Cardiac muscle cell (in vitro differentiated cells and primary cell): ENCODE measurements around the gene ELL. TPM values are rescaled to one million over a fixed set of nuclear protein-coding genes. Genes with fewer than 3 reads are reported as not detected.
A peak's percentile ranks its signal among the peaks of the same experiment; 100 is the strongest.

Experiments
- DNase-seq, 2 donors: peaks; one replicate each; pipeline versions ENCODE4 v3.0.0 to v3.0.0-alpha.2; 2010 to 2017; ENCODE audit warnings: low read depth in 1 of 2, low spot score in 1 of 2
- H3K27ac ChIP-seq: fragments of 200-600 bp; sonication (generic); 2 replicates; pipeline ENCODE4 v1.5.1; 2016
- H3K27me3 ChIP-seq: fragments of 200-600 bp; sonication (generic); 2 replicates; pipeline ENCODE4 v1.6.0; 2016; ENCODE audit warnings: control low read depth
- H3K36me3 ChIP-seq: fragments of 200-600 bp; sonication (generic); 2 replicates; pipeline ENCODE4 v1.5.1; 2016; ENCODE audit warnings: control low read depth
- H3K4me1 ChIP-seq: fragments of 200-600 bp; sonication (generic); 2 replicates; pipeline ENCODE4 v1.8.1; 2017; ENCODE audit warnings: low read depth, mild to moderate bottlenecking, mixed run types
- H3K4me3 ChIP-seq: fragments of 200-600 bp; sonication (generic); 2 replicates; pipeline ENCODE4 v1.5.1; 2016; ENCODE audit warnings: mild to moderate bottlenecking
- H3K9me3 ChIP-seq: fragments of 200-600 bp; sonication (generic); 2 replicates; pipeline ENCODE4 v1.5.1; 2017; ENCODE audit warnings: low read depth, mild to moderate bottlenecking, control low read depth
- polyA plus RNA-seq: library from polyadenylated mRNA; unstranded; fragments of >200 nt; fragmentation: Nextera tagmentation; extraction: Ambion mirVana; gene quantifications from 2 replicates; pipeline ENCODE4 v1.2.1, GENCODE V29; 2016
- total RNA-seq: library from RNA; depleted of rRNA; stranded (reverse); fragments of >200 nt; gene quantifications from 2 replicates; pipeline ENCODE4 v1.2.3, GENCODE V29; 2016
- TF ChIP-seq, protein P1 (sequence below): IDR thresholded peaks from 2 replicates; pipeline ENCODE4 v1.5.1; 2012; ENCODE audit warnings: low read depth, mild to moderate bottlenecking, low read length

The ELL gene
- total and polyA plus RNA-seq, 2 experiments from 2014 or later, result 14.8 to 20.7 TPM

GRCh38 chr19:18446145-18446810, 75.6 kb downstream of the ELL start:
- peak in 1 of 2 donors; percentile 57 for DNase-seq
- Histone ChIP-seq H3K27me3 (no peaks in the 10 kb centered on the region), H3K36me3 (peaks cover 14% of the 10 kb centered on the region), H3K9me3 (no peaks in the 10 kb centered on the region), H3K4me1 (peaks cover 10% of the 10 kb centered on the region), H3K27ac (peak overlapping the region; percentile 88), H3K4me3 (no peak overlapping the region)
- TF ChIP-seq, protein P1, sequence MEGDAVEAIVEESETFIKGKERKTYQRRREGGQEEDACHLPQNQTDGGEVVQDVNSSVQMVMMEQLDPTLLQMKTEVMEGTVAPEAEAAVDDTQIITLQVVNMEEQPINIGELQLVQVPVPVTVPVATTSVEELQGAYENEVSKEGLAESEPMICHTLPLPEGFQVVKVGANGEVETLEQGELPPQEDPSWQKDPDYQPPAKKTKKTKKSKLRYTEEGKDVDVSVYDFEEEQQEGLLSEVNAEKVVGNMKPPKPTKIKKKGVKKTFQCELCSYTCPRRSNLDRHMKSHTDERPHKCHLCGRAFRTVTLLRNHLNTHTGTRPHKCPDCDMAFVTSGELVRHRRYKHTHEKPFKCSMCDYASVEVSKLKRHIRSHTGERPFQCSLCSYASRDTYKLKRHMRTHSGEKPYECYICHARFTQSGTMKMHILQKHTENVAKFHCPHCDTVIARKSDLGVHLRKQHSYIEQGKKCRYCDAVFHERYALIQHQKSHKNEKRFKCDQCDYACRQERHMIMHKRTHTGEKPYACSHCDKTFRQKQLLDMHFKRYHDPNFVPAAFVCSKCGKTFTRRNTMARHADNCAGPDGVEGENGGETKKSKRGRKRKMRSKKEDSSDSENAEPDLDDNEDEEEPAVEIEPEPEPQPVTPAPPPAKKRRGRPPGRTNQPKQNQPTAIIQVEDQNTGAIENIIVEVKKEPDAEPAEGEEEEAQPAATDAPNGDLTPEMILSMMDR, result no peak

GRCh38 chr19:18445262-18445948, 76.5 kb downstream of the ELL start:
- TF ChIP-seq, protein P1, result no peak
- H3K27ac ChIP-seq, result peak overlapping the region; percentile 88
- H3K36me3 ChIP-seq, result peaks cover 14% of the 10 kb centered on the region
- no peaks in the 10 kb centered on the region for H3K9me3 ChIP-seq
- DNase-seq, result no peak
- H3K4me3 ChIP-seq, result no peak overlapping the region
- H3K4me1 ChIP-seq, result peaks cover 10% of the 10 kb centered on the region
- H3K27me3 ChIP-seq, result no peaks in the 10 kb centered on the region

DNA sequence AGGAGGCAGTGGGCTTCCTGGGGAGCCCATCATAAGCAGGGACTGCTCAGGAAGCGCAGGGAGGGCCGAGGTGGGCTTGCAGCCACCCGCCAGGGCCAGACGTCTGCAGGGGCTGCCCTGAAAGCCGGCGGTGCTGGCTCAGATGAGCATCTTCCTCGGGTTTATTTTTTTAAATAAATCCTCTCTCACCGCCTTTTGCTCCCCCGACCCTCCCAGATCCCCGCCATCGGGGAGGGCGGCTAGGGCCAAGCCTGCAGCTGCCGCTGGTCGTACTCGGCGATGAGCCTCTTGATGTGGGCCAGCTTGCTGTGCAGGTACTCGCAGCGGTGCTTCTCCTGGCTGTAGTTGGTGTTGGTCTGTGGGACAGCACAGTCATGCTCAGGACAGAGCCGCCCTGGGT, 77.4 kb downstream of the ELL start:
- TF ChIP-seq, protein P1, result no peak
- no peak overlapping the region for H3K4me3 ChIP-seq

GRCh38 chr19:18443831-18444230, 78.0 kb downstream of the ELL start:
- Histone ChIP-seq H3K4me3 (no peak overlapping the region), H3K27me3 (no peaks in the 10 kb centered on the region), H3K27ac (peak overlapping the region; percentile 66), H3K36me3 (peaks cover 14% of the 10 kb centered on the region), H3K9me3 (no peaks in the 10 kb centered on the region), H3K4me1 (peaks cover 20% of the 10 kb centered on the region)
- TF ChIP-seq, protein P1, result no peak
- no peak for DNase-seq

More for the DNA sequence above, 77.4 kb downstream of the ELL start:
- peaks cover 13% of the 10 kb centered on the region for H3K4me1 ChIP-seq
- H3K9me3 ChIP-seq, result no peaks in the 10 kb centered on the region
- no peak for DNase-seq
- peaks cover 14% of the 10 kb centered on the region for H3K36me3 ChIP-seq
- H3K27me3 ChIP-seq, result no peaks in the 10 kb centered on the region
- peak overlapping the region; percentile 66 for H3K27ac ChIP-seq

- Histone ChIP-seq H3K27ac (no peak overlapping the region), H3K4me3 (no peak overlapping the region), H3K4me1 (peaks cover 24% of the 10 kb centered on the region), H3K36me3 (peaks cover 11% of the 10 kb centered on the region), H3K9me3 (no peaks in the 10 kb centered on the region), H3K27me3 (no peaks in the 10 kb centered on the region)
- no peak for DNase-seq
- TF ChIP-seq, protein P1, result no peak
These were observed 78.5 kb downstream of the ELL start for GRCh38 chr19:18443406-18443805.
